ENCODE measurements around the gene TNPO1.
"Not testable (repeated sequence)": the region's sequence is repeated elsewhere in the genome, so short reads cannot be mapped to it uniquely, and the experiment has no call there.

TNPO1 gene

DNA sequence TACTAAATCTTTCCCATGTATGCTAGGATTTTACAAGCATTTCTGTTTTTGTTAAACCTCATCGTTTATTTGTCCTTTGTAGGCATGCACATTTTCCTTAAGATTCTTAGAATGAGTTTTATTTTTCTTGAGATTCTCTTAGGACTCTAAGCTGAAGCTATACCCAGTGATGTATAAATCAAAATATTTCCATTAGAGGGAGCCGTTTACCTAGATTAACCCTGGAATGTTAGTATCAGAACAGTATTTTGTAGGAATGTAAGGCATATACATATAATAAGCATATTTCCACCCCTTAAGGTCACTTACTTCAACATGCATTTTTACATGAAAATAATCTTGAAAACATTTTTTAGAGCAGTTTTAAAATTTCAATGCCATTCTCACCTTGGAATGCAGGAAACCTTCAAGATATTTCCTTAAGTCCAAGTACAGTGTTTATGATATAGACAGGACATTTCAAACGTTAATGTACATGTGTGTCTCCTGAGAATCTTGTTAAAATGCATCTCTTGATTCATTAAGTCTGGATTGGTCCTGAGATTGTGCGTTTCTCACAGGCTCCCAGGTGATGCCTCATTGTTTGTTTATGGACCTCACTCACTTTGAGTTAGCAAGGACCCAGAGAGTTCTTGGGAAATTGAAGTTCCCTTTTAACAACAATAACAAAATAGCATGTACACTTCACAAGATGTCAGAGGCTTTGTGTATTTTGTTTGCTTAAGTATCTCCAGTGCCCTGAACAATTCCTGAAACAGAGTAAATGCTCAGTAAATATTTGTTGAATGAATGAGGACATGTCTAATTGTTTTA, 104.4 kb downstream of the TNPO1 start:
- in situ Hi-C loops (cut with HindIII; ENCODE audit: low sequenced_read_pairs) = loop anchor here (25.0 kb wide), 1 partner anchor 91 kb away; no protein-coding TSS in a partner anchor

DNA sequence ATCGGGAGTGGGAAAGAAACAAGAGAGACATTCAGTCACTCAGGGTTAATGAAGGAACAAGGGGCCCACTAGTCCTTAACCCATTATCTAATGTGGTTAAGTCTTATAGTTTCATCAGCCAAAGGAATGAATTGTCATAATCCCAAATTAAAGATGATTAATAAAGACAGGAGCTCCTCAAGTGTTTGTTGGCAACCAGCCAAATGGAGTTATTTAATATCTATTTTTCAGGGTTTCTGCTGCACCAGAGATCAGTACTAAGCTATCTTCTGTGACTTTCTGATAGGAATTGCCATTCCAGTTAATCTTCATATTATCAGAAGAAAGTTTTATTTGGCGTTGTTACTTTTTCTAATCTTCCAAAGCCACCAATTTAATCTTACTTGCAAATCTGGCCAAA, 105.4 kb downstream of the TNPO1 start:
- in situ Hi-C loops (cut with HindIII; ENCODE audit: low sequenced_read_pairs) = loop anchor here (25.0 kb wide), 1 partner anchor 90 kb away; no protein-coding TSS in a partner anchor

DNA sequence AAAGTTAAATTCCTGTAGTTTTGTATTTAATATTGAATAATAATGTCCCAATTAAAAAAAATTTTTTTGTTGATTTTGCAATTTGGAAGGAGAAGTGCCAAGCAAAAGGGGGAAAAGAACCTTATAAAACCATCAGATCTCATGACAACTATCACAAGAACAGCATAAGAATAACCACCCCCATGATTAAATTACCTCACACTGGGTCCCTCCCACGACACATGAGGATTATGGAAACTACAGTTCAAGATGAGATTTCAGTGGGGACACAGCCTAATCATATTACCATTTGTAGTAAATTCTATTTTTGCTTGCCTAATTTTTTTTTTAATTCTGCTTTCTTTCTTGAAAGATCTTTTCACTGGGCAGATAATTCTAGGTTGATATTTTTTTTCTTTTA, 106.0 kb downstream of the TNPO1 start:
- in situ Hi-C loops (cut with HindIII; ENCODE audit: low sequenced_read_pairs) = loop anchor here (25.0 kb wide), 1 partner anchor 90 kb away; no protein-coding TSS in a partner anchor

DNA sequence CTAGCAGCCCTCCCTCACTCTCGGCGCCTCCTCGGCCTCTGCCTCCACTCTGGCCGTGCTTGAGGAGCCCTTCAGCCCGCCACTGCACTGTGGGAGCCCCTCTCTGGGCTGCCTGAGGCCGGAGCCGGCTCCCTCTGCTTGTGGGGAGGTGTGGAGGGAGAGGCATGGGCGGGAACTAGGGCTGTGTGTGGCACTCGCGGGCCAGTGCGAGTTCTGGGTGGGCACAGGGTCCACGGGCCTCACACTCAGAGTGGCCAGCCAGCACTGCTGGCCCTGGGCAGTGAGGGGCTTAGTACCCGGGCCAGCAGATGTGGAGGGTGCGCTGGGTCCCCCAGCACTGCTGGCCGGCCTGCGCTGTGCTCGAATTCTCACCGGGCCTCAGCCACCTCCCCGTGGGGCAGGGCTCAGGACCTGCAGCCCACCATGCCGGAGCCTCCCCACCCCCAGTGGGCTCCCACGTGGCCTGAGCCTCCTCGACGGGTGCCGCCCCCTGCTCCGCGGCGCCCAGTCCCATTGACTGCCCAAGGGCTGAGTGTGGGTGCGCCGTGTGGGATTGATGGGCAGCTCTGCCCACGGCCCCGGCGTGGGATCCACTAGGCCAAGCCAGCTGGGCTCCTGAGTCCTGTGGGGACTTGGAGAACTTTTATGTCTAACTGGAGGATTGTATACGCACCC, 109.0 kb downstream of the TNPO1 start:
- in situ Hi-C loops (cut with HindIII; ENCODE audit: low sequenced_read_pairs) = no loop called here

DNA sequence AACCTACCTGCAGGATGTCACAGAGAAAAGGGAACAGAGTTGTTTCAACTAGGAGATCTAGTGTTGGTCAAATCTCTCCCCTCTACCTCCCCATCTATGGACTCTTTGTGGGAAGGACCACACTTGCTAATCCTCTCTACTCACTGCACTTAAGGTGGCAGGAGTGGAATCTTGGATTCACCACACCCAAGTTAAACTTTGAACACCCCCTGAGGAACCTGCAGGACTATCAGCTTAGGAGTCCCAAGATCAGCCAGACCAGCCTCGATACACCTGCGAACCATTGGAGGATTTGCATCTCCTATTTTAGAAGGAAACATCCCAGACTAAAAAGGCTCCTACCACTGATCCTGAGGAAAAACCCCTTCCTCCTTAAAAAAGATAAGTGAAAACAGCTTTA, 116.2 kb downstream of the TNPO1 start:
- in situ Hi-C loops (cut with HindIII; ENCODE audit: low sequenced_read_pairs) = not testable (repeated sequence)

DNA sequence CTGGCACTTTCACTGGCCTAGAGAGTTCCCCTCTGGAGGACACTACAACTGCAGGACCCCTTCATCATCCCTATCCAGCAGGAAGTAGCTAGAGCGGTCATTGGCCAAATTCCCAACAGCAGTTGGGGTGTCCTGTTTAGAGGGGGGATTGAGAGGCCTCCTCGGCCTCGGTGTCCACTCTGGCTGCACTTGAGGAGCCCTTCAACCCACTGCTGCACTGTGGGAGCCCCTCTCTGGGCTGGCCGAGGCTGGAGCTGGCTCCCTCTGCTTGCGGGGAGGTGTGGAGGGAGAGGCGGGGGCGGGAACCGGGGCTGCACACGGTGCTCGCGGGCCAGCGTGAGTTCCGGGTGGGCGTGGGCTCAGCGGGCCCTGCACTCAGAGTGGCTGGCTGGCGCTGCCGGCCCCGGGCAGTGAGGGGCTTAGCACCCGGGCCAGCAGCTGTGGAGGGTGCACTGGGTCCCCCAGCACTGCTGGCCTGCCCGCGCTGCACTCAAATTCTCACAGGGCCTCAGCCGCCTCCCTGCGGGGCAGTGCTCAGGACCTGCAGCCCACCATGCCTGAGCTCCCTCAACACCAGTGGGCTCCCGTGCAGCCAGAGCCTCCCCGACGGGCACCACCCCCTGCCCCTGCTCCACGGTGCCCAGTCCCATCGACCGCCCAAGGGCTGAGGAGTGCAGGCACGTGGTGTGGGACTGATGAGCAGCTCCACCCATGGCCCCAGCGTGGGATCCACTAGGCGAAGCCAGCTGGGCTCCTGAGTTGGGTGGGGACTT, 118.7 kb downstream of the TNPO1 start:
- in situ Hi-C loops (cut with HindIII; ENCODE audit: low sequenced_read_pairs) = not testable (repeated sequence)

DNA sequence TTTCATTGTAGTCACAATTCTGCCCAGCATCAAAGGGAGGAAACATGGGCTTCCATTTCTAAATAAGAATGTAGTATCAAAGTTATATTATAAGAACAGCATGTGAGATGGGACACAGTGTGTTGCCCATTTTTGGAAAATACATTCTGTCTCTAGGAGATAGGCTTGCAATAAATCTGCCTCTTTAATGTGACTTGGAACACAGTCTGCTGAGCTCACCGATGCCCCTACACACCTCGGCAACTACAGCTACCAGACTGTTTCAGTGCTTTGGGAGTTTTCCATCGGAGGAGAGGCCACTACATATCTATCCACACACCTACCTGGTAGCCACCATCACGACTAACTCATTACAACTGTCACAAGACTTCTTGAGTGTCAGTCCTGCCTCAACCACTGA, 120.4 kb downstream of the TNPO1 start:
- in situ Hi-C loops (cut with HindIII; ENCODE audit: low sequenced_read_pairs) = no loop called here

DNA sequence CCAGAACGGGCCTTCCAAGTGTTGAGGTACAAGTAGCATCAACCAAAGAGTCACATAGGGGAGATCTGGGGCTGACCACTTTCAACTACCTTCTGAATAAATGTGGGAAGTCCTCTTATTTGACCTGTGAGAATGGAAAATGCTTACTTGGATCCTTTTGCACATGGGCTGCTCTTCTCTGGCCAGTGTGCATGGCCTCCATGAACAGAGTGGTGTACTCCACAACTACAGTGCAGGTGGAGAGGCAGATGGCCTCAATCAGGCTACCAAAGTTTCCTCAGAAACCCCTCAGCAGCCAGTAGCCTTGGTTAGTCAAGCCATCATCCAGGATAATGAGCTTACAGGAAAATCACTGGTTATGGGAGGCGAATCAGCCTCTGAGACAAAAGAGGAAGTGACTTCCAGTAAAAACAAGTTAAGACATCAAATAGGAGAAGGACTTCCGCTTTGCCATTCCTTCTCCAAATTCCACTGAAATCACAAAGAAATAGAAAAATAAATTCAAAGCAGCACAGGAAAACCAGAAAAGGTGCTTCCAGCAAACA, 121.1 kb downstream of the TNPO1 start:
- in situ Hi-C loops (cut with HindIII; ENCODE audit: low sequenced_read_pairs) = no loop called here

DNA sequence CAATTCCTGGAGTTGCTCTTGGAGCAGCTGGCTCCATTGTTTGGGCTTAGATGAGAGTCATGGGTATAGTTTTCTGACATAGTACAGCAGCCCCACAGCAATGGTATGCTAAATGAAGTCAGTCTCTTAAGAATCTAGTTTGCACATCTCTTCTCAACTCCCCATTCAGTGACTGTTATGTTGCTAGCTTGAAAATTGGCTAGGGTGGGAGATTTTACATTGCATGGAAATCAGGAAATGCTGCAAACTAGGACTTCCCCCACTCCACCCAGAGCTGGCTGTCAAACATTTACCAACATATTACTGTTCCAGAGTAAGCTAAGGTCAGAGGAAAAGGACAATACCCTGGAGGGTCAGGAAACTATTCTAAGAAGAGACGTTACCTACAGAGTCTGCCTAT, 121.7 kb downstream of the TNPO1 start:
- in situ Hi-C loops (cut with HindIII; ENCODE audit: low sequenced_read_pairs) = no loop called here

DNA sequence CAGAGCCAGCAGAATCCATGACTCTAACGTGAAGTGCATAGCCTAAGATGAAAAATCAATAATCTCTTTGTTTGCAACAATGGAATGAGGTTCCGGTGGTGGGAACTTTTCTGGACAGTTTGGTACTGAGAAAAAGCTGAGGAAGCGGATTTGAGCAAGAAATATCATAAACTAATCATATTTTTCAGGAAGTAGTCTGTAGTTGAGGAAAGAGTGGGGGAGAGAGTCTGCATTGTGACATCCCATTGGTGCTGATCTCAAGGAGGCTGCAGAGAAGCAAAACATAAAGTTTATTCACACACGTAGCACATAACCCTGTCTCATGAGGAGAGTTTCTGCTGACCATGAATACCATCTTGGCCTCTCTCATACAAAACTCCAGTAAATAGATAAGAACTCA, 123.6 kb downstream of the TNPO1 start:
- in situ Hi-C loops (cut with HindIII; ENCODE audit: low sequenced_read_pairs) = no loop called here

DNA sequence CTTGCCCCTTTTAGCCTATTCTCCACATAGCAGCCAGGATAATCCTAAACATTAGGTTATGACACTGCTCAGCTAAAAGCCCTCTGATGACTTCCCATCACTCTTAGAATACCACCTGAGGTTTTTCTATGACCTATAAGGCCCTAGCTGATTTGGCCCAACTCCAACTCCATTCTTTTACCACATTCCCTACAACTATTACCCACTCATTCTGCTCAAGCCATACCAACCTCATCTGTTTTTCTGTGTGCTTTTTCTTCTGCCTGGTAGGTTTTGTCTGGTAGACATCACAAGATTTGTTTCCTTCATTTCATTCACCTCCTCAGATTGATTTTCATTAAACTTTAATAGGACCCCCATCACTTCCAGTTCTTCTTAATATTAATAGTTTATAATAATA, 126.8 kb downstream of the TNPO1 start:
- in situ Hi-C loops (cut with HindIII; ENCODE audit: low sequenced_read_pairs) = no loop called here

DNA sequence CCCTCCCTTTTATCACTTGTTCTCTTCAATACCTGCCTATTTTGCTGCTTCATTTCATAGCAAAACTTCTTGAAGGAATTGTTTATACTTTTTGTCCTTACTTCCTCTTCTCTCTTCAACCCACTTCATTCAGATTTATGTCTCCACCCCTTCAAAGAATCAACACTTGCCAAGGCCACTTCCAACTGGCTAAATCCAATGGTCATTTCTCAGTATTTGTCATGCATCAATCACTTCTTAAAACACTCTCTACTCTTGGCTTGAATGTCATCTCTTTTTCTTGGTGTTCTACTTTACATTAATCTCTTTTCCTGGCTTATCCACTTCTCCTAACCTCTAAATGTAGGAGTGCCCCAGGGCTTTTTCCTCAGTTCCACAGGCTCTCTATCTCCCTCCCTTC, 131.0 kb downstream of the TNPO1 start:
- in situ Hi-C loops (cut with HindIII; ENCODE audit: low sequenced_read_pairs) = no loop called here

DNA sequence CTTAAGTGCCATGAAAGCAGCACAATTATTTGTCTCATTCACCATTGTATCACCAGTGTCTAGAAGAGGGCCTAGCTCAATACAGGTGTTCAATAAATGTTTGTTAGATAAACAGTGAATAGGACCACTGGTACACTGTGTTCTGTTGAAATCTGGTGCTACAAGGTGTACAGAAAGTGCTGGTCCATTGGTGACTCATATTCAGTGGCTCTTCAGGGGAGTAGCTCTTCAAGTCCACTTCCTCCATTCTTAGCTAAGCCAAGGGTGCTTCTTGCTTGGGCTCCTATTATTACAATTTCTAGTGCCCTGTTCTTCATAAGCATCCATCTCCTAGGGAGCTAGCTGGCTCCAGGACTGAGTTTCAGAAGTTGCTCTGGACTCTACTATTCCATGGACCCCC, 133.0 kb downstream of the TNPO1 start:
- in situ Hi-C loops (cut with HindIII; ENCODE audit: low sequenced_read_pairs) = no loop called here

DNA sequence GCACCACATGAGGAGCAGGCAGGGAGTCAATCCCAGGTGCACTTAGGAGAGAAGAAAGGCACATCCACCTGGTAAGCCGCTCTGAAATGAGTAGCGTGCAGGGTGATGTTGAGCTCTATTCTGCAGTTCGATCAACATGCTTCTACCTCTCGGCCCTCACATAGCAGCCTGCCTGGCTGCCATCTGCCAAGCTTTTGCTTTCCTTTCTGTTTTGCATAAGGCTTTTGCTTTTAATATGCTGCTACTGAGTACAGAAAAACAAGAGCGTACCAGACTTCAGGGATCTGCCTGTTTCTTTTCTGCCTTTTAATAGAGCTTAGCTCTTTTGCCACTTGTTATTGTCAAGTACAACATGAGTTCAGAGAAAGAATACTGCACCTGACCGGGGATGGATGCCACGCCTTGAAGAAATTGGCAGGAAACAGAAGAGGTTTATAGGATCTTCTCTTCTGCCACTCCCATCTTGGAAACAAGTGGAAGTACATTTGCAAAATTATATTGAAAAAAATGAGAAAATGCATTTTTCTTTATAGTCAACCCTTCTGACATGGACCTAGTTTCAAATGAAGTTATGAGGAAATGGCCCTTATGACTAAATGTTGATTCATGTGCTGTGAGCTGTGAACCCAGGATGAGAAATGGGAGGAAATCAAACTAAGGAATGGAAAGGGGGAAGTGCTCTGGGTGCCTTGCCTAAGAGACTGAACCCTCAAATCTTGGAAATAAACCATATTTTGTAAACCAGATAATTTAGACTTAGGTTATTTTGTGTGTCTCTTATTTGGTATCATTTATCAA, 135.4 kb downstream of the TNPO1 start:
- in situ Hi-C loops (cut with HindIII; ENCODE audit: low sequenced_read_pairs) = no loop called here

DNA sequence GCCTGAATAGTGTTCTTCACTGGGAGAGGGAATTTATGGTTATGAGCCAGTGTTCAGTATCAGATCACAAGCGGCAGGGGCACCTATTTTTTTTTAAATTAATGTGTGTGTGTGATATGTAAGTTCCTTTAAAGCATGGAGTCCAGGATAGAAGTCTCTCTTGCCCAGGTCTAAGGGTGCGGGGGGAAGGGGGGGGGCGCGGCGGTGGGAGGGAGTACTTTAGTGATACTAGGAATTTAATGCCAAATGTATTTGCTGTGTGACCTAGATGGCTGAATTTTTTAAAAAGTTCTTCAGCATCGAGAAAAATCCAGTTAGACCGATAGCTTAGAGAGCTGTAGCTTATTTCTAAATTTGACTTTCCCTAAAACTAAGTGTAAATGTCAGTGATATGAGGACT, 137.9 kb downstream of the TNPO1 start:
- in situ Hi-C loops (cut with HindIII; ENCODE audit: low sequenced_read_pairs) = no loop called here

DNA sequence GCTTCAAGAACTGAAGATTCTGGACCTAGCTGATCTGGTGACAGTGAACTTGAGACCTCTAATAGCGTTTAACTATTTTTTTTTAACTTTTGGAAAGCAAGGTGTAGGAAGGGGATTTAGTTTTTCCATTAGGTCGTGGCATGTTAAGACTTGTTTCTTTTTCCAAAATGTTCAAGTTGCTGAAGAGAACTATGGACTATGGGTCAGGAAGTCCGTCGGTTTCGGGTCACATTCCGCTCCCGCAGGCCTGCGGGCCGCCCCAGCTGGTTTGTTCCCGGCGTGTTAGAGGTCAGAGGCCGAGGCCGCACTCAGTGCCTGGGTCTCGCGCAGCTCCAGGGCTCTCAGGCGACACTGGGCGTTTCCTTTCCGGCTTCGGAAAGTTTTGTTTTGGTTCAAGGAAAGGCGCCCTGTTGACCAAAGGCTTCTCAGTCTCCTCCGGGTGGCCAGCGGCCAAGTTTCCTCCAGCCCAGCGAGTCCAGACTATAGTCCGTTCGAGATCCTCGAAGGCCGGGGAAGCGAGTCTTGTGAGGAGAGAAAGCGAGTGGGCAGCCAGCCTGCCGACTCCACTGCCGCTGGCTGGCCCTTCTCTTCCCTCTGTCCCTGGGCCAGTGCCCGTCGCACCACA, 138.8 kb downstream of the TNPO1 start:
- in situ Hi-C loops (cut with HindIII; ENCODE audit: low sequenced_read_pairs) = no loop called here

DNA sequence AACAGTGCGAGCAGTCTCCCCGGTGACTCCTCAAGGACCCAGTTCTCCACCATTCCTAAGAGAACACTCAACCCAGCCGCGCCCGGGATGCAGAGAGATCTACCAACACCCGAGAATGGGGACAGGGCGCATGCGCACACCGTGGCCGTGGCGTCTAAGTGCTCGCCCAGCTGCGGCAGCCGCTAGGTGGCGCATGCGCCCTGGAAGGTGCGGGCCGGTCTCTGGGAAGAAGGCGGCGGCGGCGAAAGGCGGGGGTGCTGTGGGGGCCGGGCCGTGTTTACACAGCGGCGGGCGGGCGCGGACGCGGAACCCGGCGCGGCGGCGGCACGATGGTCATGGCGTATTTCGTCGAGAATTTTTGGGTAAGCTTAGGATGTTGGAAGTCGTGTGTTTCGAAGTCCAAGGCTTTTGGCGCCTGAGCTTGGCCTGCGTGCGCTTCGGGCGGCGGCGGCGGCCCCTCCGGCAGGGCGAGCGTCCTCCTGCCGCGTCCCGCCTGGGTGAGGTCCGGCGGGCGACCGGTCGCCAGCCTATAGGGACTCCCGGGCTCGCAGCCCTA, 139.4 kb downstream of the TNPO1 start, which contains the start of gene FCHO2:
FCHO2 (plus strand) TSS at position 274 of the 556 bp plus-strand sequence; CDS start at position 330, 56 bp downstream.
- in situ Hi-C loops (cut with HindIII; ENCODE audit: low sequenced_read_pairs) = no loop called here

DNA sequence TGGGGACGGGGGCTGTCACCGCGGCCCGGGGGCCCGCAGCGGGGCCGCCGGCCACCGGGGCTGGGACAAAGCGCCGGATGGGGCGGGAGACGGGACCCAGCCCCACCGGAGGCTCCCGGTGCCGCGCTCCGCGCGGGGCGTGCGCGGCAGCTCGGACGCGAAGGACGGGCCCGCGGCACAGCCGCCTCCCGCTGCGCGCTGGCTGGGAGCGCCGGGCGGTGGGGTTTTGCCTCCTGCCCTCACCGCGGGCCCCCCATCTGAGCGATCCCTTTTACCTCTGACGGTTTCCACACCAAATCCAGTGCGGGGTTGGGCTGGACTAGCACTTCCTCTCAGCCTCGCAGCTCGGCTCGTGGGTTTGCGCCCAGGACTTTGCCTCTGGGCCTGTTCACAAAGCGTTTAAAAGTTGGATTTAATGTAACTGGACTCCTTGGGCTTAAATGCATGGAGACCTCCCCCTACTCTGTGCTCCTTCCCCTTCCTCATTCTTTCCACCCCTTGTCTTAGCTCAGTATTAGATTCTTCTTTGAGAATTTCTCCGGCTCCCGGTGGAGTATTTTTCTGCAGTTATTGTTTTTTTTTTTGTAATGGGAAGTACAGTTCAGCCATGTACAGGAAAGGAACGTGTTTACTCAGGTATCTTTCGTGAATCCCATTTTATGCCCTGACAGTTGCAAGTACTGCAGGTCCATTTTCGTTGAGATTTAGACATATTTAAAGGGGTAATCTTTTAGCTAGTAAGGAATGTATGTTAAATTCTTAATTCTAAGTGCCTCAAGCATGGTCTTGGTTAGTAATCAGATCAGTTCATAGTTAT, 140.1 kb downstream of the TNPO1 start:
- in situ Hi-C loops (cut with HindIII; ENCODE audit: low sequenced_read_pairs) = no loop called here

DNA sequence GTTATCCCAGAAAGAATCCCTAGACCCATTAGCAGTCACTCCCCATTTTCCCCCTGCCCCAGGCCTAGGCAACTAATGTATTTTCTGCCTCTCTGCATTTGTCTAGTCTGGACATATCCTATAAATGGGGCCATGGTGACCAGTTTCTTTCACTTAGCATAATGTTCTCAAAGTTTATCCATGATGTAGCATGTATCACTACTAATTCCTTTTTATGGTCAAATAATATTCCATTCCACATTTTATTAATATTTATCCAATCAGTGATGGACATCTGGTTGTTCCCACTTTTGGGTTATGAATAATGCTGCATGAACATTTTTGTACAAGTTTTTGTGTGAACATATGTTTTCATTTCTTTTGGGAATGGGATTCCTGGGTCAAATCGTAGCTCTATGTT, 140.9 kb downstream of the TNPO1 start:
- in situ Hi-C loops (cut with HindIII; ENCODE audit: low sequenced_read_pairs) = no loop called here
